Coronary artery (tissue), 2 donors: Measurements from ENCODE around the gene PIGR.

Experiments used
- DNase-seq: peaks from one replicate; pipeline ENCODE4 v3.0.0-alpha.2; 2017; ENCODE audit warnings: low spot score
- H3K27ac ChIP-seq, 2 donors: fragments of 200-600 bp; sonication (generic); one replicate each; pipeline ENCODE4 v1.5.1; 2016 to 2019
- H3K4me3 ChIP-seq: fragments of 200-600 bp; sonication (generic); 2 replicates; pipeline ENCODE4 v1.5.1; 2016; ENCODE audit warnings: mild to moderate bottlenecking, moderate library complexity
- CTCF ChIP-seq: fragments of 200-600 bp; sonication (generic); IDR thresholded peaks from one replicate; pipeline ENCODE4 v1.5.1; 2019; ENCODE audit warnings: antibody characterized with exemption

Gene PIGR

GRCh38 chr1:206887701-206888100, 58.6 kb downstream of the PIGR start:
- DNase-seq: no peak
- Histone ChIP-seq H3K27ac (no peak overlapping the region), H3K4me3 (no peak overlapping the region)
- no peak for TF ChIP-seq CTCF

- no peak overlapping the region for H3K27ac ChIP-seq
- H3K4me3 ChIP-seq: no peak overlapping the region
- TF ChIP-seq CTCF: no peak
- no peak for DNase-seq
These were observed 59.4 kb downstream of the PIGR start for GRCh38 chr1:206886831-206887230.

GRCh38 chr1:206885341-206886060, 60.8 kb downstream of the PIGR start:
- TF ChIP-seq CTCF: no peak
- no peak for DNase-seq
- H3K27ac ChIP-seq: no peak overlapping the region
- H3K4me3 ChIP-seq: no peak overlapping the region

- TF ChIP-seq CTCF: no peak
- Histone ChIP-seq H3K4me3 (no peak overlapping the region), H3K27ac (no peak overlapping the region)
- no peak for DNase-seq
These were observed 62.4 kb downstream of the PIGR start for GRCh38 chr1:206883876-206884275.

- no peak for TF ChIP-seq CTCF
- H3K4me3 ChIP-seq: no peak overlapping the region
- DNase-seq: no peak
- no peak overlapping the region for H3K27ac ChIP-seq
These were observed 63.1 kb downstream of the PIGR start for GRCh38 chr1:206883160-206883559.

GRCh38 chr1:206882555-206882954, 63.7 kb downstream of the PIGR start:
- H3K4me3 ChIP-seq: no peak overlapping the region
- no peak overlapping the region for H3K27ac ChIP-seq
- no peak for DNase-seq
- TF ChIP-seq CTCF: no peak

GRCh38 chr1:206880314-206880713, 66.0 kb downstream of the PIGR start:
- TF ChIP-seq CTCF: no peak
- Histone ChIP-seq H3K4me3 (no peak overlapping the region), H3K27ac (no peak overlapping the region)
- DNase-seq: no peak
